ENCODE results near the gene PRDM16. TPM values are rescaled to one million over a fixed set of nuclear protein-coding genes. Genes with fewer than 3 reads are reported as not detected.

The PRDM16 gene
- total and polyA plus RNA-seq, 2 experiments from 2014 or later: 41.8 to 55.8 TPM

DNA sequence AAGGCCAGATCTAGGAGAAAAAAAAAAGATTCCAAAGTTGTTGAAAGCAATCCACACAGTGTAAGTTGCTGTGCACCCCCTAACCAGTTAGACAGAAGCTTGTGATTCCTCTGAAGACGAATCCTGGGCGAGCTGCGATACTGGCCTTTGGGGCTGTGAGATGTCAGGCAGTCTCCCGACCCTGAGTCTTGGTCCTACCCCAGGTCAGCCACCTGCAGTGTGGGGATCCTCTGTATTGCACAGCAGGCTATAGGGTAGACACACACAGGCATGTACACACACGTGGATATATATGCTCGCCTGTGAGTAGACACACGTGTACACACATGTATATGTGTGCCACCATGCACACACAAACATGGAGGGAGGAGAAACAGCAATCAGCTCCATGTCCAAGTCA lies 34.8 kb upstream of the PRDM16 start:
- TF ChIP-seq, protein P1, sequence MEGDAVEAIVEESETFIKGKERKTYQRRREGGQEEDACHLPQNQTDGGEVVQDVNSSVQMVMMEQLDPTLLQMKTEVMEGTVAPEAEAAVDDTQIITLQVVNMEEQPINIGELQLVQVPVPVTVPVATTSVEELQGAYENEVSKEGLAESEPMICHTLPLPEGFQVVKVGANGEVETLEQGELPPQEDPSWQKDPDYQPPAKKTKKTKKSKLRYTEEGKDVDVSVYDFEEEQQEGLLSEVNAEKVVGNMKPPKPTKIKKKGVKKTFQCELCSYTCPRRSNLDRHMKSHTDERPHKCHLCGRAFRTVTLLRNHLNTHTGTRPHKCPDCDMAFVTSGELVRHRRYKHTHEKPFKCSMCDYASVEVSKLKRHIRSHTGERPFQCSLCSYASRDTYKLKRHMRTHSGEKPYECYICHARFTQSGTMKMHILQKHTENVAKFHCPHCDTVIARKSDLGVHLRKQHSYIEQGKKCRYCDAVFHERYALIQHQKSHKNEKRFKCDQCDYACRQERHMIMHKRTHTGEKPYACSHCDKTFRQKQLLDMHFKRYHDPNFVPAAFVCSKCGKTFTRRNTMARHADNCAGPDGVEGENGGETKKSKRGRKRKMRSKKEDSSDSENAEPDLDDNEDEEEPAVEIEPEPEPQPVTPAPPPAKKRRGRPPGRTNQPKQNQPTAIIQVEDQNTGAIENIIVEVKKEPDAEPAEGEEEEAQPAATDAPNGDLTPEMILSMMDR (IDR thresholded peaks at IDR 0.05; ENCODE audit: low read depth, low read length): no peak
- Histone ChIP-seq H3K4me3 (no peak overlapping the region), H3K9me3 (ENCODE audit: low read depth) (no peaks in the 10 kb centered on the region), H3K36me3 (no peaks in the 10 kb centered on the region), H3K27ac (no peak overlapping the region), H3K4me1 (ENCODE audit: low read depth) (no peaks in the 10 kb centered on the region), H3K27me3 (no peaks in the 10 kb centered on the region)
- DNase-seq (ENCODE audit: low read depth in 1 of 2, low spot score in 1 of 2): no peak

DNA sequence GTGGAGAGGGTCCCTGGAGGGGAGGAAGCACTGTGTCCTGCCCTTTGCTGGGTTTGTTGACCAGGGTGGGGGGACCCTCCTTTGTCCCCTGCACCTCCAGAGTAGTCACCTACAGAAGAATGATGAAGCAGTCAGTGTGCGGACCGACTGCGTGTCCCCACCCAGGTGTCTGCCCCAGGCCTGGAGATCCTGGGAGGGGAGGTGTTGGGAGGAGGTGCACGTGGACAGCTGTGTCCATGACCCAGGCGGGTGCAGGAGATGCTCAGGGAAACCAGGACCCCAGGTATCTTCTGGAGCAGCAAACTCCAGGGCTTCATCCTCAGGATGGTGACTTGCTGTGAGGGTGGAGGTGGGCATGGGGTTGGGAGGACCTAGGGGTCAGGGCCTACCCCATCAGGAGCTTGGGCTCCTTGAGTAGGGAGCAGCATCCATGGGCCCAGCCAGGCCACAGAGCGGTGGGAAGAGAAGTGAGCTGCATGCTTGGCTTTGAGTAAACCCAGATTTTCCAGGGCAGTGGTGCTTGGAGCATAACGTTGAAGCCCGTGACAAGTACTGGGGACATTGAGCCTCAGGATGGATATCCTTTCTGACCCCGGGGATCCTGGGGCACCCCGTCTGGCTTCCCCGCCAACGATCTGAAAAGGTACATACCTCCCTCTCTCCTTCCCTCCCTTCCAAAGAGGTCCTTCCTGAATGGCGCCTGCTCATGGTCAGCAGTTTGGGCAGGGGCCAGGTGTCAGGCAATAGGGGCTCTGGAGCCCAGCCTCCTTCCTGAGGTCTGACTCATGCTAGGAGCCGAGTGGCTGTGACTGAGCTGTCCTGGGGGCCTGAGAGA lies 34.1 kb upstream of the PRDM16 start:
- H3K36me3 ChIP-seq: no peaks in the 10 kb centered on the region
- no peaks in the 10 kb centered on the region for H3K9me3 ChIP-seq (ENCODE audit: low read depth)
- no peak for DNase-seq (ENCODE audit: low read depth in 1 of 2, low spot score in 1 of 2)
- H3K27me3 ChIP-seq: no peaks in the 10 kb centered on the region
- no peaks in the 10 kb centered on the region for H3K4me1 ChIP-seq (ENCODE audit: low read depth)
- TF ChIP-seq, protein P1 (IDR thresholded peaks at IDR 0.05; ENCODE audit: low read depth, low read length): no peak
- H3K4me3 ChIP-seq: no peak overlapping the region
- H3K27ac ChIP-seq: no peak overlapping the region

DNA sequence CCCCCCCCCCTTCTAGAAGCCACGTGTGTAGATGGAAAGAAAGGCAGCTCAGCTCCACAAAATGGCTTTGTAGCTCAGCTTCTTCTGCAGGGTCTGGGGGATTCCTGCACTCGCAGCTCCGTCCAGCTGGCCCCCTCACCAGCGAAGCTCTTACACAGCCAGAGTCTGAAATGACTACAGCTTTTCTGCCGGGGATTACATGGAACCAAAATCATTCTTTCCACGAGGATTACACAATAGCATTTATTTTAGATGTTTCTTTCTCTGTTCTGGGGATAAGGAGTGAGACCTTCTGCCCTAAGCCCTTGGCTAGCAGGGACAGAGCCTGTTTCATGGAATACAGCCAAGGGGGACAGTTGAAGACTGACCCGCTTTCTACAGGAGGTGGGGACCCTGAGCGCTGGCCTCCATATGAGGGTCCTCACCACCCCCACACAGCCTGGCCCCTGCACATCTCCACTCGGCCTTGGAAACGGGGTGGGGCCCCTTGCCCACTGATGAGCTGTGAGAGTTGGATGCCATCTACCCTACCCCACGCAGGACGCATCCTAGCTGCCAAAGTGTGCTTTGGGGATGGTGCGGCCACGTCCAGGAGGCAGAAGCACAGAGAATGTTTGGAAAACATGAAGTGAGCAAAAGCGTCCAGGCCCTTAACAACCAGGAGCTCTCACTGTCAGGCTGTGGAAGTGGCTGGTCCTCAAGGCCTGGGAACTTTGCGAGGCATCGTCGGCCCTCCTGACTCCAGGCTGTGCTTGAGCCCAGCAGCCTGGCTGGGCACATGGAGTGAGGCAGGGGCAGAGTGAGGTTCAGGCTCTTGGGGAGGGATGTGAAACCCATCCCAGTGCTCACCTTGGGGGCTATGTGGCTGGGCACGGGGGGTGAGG lies 33.2 kb upstream of the PRDM16 start:
- no peaks in the 10 kb centered on the region for H3K27me3 ChIP-seq
- TF ChIP-seq, protein P1 (IDR thresholded peaks at IDR 0.05; ENCODE audit: low read depth, low read length): no peak
- H3K27ac ChIP-seq: no peak overlapping the region
- no peak for DNase-seq (ENCODE audit: low read depth in 1 of 2, low spot score in 1 of 2)
- no peak overlapping the region for H3K4me3 ChIP-seq
- no peaks in the 10 kb centered on the region for H3K9me3 ChIP-seq (ENCODE audit: low read depth)
- no peaks in the 10 kb centered on the region for H3K36me3 ChIP-seq
- H3K4me1 ChIP-seq (ENCODE audit: low read depth): no peaks in the 10 kb centered on the region

DNA sequence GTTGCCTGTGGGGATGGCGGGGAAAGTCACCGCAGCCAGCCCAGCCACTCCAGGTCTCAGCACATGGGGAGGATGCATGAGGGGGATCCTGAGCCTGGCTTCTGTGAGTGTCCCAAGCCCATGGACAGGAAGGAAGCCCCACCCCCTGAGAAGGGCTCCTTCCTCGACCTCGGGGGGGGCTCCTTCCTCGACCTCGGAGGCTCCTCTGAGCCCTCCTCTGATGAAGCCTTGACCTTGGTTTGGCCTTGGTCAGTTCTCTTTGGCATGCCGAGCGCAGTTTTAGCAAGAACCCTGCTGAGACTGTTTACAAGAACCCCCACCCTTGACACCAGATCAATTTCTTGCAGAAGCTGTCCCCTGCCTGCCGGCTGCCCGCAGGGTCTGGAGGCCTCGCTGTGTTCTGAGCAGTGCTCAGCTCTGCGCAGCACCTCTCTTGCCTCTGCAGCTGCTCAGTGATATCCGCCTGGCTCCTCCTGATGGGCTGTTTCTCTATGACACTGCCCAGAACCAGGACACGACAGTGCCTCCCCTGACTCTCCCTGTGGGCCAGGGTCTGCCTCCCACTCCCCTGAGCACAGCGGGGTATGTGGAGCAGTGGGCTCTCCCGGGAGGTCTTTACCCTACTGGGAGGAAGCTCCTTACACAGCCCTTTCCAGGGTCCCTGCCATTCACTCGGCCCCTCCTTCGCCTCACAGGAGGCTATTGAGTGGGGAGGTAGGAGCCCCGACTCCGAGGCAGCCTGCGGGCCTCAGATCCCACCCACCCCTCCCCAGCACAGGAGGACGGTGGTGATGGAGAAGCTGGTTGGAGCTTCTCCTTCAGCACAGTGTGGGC lies 32.3 kb upstream of the PRDM16 start:
- Histone ChIP-seq H3K36me3 (no peaks in the 10 kb centered on the region), H3K4me1 (ENCODE audit: low read depth) (no peaks in the 10 kb centered on the region), H3K9me3 (ENCODE audit: low read depth) (no peaks in the 10 kb centered on the region), H3K4me3 (no peak overlapping the region), H3K27me3 (no peaks in the 10 kb centered on the region), H3K27ac (no peak overlapping the region)
- TF ChIP-seq, protein P1 (IDR thresholded peaks at IDR 0.05; ENCODE audit: low read depth, low read length): no peak
- no peak for DNase-seq (ENCODE audit: low read depth in 1 of 2, low spot score in 1 of 2)

Data from cardiac muscle cell (in vitro differentiated cells and primary cell).